HepG2 (cell line): ENCODE data around the gene MYCBP2. TPM values are rescaled to one million over a fixed set of nuclear protein-coding genes. Genes with fewer than 3 reads are reported as not detected.

Experiments used
- AHR ChIP-seq: IDR thresholded peaks from 2 replicates; pipeline ENCODE4 v1.6.1; 2018; ENCODE audit warnings: missing genetic modification reagents, missing compliant biosample characterization
- HES4 ChIP-seq: sonication (generic); formaldehyde crosslinking; IDR thresholded peaks from 2 replicates; pipeline ENCODE4 v1.9.0; 2021; ENCODE audit warnings: mild to moderate bottlenecking, missing genetic modification reagents, borderline replicate concordance
- HNF1B ChIP-seq: sonication (generic); formaldehyde crosslinking; IDR thresholded peaks from 2 replicates; pipeline ENCODE4 v1.5.1; 2020; ENCODE audit warnings: mild to moderate bottlenecking, moderate library complexity, missing genetic modification reagents
- HOXA9 ChIP-seq: sonication (generic); formaldehyde crosslinking; IDR thresholded peaks from 2 replicates; pipeline ENCODE4 v1.8.1; 2022; ENCODE audit warnings: missing genetic modification reagents, mild to moderate bottlenecking, moderate library complexity, borderline replicate concordance
- JUN ChIP-seq: sonication (generic); formaldehyde crosslinking; IDR thresholded peaks from 2 replicates; pipeline ENCODE4 v1.4.0; 2020; ENCODE audit warnings: mild to moderate bottlenecking, missing genetic modification reagents
- MED13 ChIP-seq: sonication (generic); formaldehyde crosslinking; IDR thresholded peaks from 2 replicates; pipeline ENCODE4 v1.5.0; 2020; ENCODE audit warnings: missing genetic modification reagents
- SALL1 ChIP-seq: sonication (generic); formaldehyde crosslinking; IDR thresholded peaks from 2 replicates; pipeline ENCODE4 v1.8.0; 2022; ENCODE audit warnings: mild to moderate bottlenecking, missing genetic modification reagents
- SATB2 ChIP-seq: sonication (generic); formaldehyde crosslinking; IDR thresholded peaks from 2 replicates; pipeline ENCODE4 v1.5.0; 2020; ENCODE audit warnings: missing genetic modification reagents
- ZBTB25 ChIP-seq: IDR thresholded peaks from 2 replicates; pipeline ENCODE4 v1.6.1; 2018; ENCODE audit warnings: missing genetic modification reagents
- ZMAT3 ChIP-seq: sonication (generic); formaldehyde crosslinking; conservative IDR thresholded peaks from 2 replicates; pipeline ENCODE4 v1.7.0; 2021; ENCODE audit warnings: missing genetic modification reagents
- ZNF235 ChIP-seq: sonication (generic); formaldehyde crosslinking; IDR thresholded peaks from 2 replicates; pipeline ENCODE4 v1.8.1; 2023; ENCODE audit warnings: mild to moderate bottlenecking, missing genetic modification reagents, borderline replicate concordance
- ZNF317 ChIP-seq: sonication (generic); formaldehyde crosslinking; IDR thresholded peaks from 2 replicates; pipeline ENCODE4 v1.5.0; 2020; ENCODE audit warnings: mild to moderate bottlenecking, missing genetic modification reagents
- ZNF496 ChIP-seq: sonication (generic); formaldehyde crosslinking; IDR thresholded peaks from 2 replicates; pipeline ENCODE4 v1.8.1; 2023; ENCODE audit warnings: mild to moderate bottlenecking, moderate library complexity, missing genetic modification reagents; ENCODE audit not compliant: insufficient replicate concordance
- ZNF513 ChIP-seq: sonication (generic); formaldehyde crosslinking; conservative IDR thresholded peaks from 2 replicates; pipeline ENCODE4 v1.5.0; 2020; ENCODE audit warnings: missing genetic modification reagents
- ZNF563 ChIP-seq: sonication (generic); formaldehyde crosslinking; IDR thresholded peaks from 2 replicates; pipeline ENCODE4 v1.8.0; 2022; ENCODE audit warnings: mild to moderate bottlenecking, moderate library complexity, missing genetic modification reagents
- ZNF574 ChIP-seq: sonication (generic); formaldehyde crosslinking; IDR thresholded peaks from 2 replicates; pipeline ENCODE4 v1.4.0; 2020; ENCODE audit warnings: missing genetic modification reagents
- ZNF670 ChIP-seq: sonication (generic); formaldehyde crosslinking; IDR thresholded peaks from 2 replicates; pipeline ENCODE4 v1.8.0; 2022; ENCODE audit warnings: mild to moderate bottlenecking, missing genetic modification reagents, borderline replicate concordance
- ZNF776 ChIP-seq: sonication (generic); formaldehyde crosslinking; IDR thresholded peaks from 2 replicates; pipeline ENCODE4 v1.4.0; 2020; ENCODE audit warnings: mild to moderate bottlenecking, missing genetic modification reagents
- ZXDC ChIP-seq: sonication (generic); formaldehyde crosslinking; IDR thresholded peaks from 2 replicates; pipeline ENCODE4 v1.5.0; 2020; ENCODE audit warnings: mild to moderate bottlenecking, missing genetic modification reagents
- polyA plus RNA-seq, 8 experiments: library from polyadenylated mRNA; depleted of rRNA in 3 of 8; stranded (reverse) in 7 of 8; unstranded in 1 of 8; fragments of >200 nt; fragmentation: Illumina TruSeq in 4 of 8; extraction: Trizol in 4 of 8; gene quantifications; 2 replicates each; pipeline versions ENCODE4 v1.2.1 to v1.2.3, GENCODE V29; 2011 to 2016; ENCODE audit warnings: low read depth in 4 of 8, missing spikeins in 1 of 8, mixed read lengths in 1 of 8; ENCODE audit not compliant: insufficient read depth in 1 of 8
- total RNA-seq, 5 experiments: library from RNA; depleted of rRNA; stranded (reverse); fragments of >200 nt; fragmentation: Illumina TruSeq; extraction: Trizol; gene quantifications; 2 replicates each; pipeline ENCODE4 v1.2.3, GENCODE V29; 2016; ENCODE audit warnings: low read depth in 1 of 5

The MYCBP2 gene
- total and polyA plus RNA-seq, 2 of the 13 experiments (the other 11 are each of a cell fraction or from before 2014, with no cell fraction given): 16.3 to 35.3 TPM

- TF ChIP-seq ZNF574 (CRISPR knock-in tag) (peak; percentile 54; the same call in 1 of the 2 replicates), ZNF670 (peak; percentile 72; the same call in 1 of the 2 replicates), ZNF317 (CRISPR knock-in tag) (peak; percentile 60; the same call in 1 of the 2 replicates), ZMAT3 (CRISPR knock-in tag) (no peak), SATB2 (CRISPR knock-in tag) (no peak), ZXDC (CRISPR knock-in tag) (no peak), ZNF563 (CRISPR knock-in tag) (0 out of 2 replicates have a peak, but pooled peaks have one; percentile 73), ZNF776 (CRISPR knock-in tag) (0 out of 2 replicates have a peak, but pooled peaks have one; percentile 69), ZBTB25 (CRISPR knock-in tag) (peak; percentile 57; the same call in 1 of the 2 replicates), ZNF513 (no peak), SALL1 (CRISPR knock-in tag) (peak; percentile 70), ZNF496 (CRISPR knock-in tag) (no peak), MED13 (CRISPR knock-in tag) (no peak), ZNF235 (CRISPR knock-in tag) (0 out of 2 replicates have a peak, but pooled peaks have one; percentile 77), HES4 (CRISPR knock-in tag) (0 out of 2 replicates have a peak, but pooled peaks have one; percentile 34), HNF1B (CRISPR knock-in tag) (no peak), AHR (no peak), HOXA9 (CRISPR knock-in tag) (no peak), JUN (CRISPR knock-in tag) (no peak)
Observed at GRCh38 chr13:77329133-77329910, 2.4 kb upstream of the MYCBP2 start (continued).
